ENCODE measurements around the gene SPTB.

- TF ChIP-seq, protein P1, sequence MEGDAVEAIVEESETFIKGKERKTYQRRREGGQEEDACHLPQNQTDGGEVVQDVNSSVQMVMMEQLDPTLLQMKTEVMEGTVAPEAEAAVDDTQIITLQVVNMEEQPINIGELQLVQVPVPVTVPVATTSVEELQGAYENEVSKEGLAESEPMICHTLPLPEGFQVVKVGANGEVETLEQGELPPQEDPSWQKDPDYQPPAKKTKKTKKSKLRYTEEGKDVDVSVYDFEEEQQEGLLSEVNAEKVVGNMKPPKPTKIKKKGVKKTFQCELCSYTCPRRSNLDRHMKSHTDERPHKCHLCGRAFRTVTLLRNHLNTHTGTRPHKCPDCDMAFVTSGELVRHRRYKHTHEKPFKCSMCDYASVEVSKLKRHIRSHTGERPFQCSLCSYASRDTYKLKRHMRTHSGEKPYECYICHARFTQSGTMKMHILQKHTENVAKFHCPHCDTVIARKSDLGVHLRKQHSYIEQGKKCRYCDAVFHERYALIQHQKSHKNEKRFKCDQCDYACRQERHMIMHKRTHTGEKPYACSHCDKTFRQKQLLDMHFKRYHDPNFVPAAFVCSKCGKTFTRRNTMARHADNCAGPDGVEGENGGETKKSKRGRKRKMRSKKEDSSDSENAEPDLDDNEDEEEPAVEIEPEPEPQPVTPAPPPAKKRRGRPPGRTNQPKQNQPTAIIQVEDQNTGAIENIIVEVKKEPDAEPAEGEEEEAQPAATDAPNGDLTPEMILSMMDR (IDR thresholded peaks at IDR 0.05; ENCODE audit: insufficient read depth, low read length, poor library complexity, severe bottlenecking) = no peak
- no peak for TF ChIP-seq EZH2phosphoT487 (conservative IDR thresholded peaks at IDR 0.05; ENCODE audit: low read length)
These were observed 83.8 kb downstream of the SPTB start for GRCh38 chr14:64795921-64796320.

Measured in SU-DHL-6 (cell line).